ENCODE measurements around the gene GLI2. TPM values are rescaled to one million over a fixed set of nuclear protein-coding genes. Genes with fewer than 3 reads are reported as not detected.

The GLI2 gene
- total RNA-seq, 1 experiment from 2014 or later: 1.4 TPM

GRCh38 chr2:120694034-120694433 is 41.6 kb upstream of the GLI2 start:
- no peaks in the 10 kb centered on the region for H3K9me3 Mint-ChIP-seq (ENCODE audit: low read depth, unreplicated experiment)
- H3K27ac Mint-ChIP-seq (ENCODE audit: unreplicated experiment): no peak overlapping the region
- no peaks in the 10 kb centered on the region for H3K36me3 Mint-ChIP-seq (ENCODE audit: insufficient read depth, unreplicated experiment)
- CTCF ChIA-PET: no interaction called here
- peaks cover 86% of the 10 kb centered on the region for H3K27me3 Mint-ChIP-seq (ENCODE audit: unreplicated experiment)
- no peak overlapping the region for H3K4me3 Mint-ChIP-seq (ENCODE audit: low read depth, unreplicated experiment)
- intact Hi-C loops (cut with micrococcal nuclease; ENCODE audit: unreplicated experiment): no loop called here
- BruUV-seq (replicated peaks): no TSS peak
- no peaks in the 10 kb centered on the region for H3K4me1 Mint-ChIP-seq (ENCODE audit: low read depth, unreplicated experiment)
- TF ChIP-seq, protein P1, sequence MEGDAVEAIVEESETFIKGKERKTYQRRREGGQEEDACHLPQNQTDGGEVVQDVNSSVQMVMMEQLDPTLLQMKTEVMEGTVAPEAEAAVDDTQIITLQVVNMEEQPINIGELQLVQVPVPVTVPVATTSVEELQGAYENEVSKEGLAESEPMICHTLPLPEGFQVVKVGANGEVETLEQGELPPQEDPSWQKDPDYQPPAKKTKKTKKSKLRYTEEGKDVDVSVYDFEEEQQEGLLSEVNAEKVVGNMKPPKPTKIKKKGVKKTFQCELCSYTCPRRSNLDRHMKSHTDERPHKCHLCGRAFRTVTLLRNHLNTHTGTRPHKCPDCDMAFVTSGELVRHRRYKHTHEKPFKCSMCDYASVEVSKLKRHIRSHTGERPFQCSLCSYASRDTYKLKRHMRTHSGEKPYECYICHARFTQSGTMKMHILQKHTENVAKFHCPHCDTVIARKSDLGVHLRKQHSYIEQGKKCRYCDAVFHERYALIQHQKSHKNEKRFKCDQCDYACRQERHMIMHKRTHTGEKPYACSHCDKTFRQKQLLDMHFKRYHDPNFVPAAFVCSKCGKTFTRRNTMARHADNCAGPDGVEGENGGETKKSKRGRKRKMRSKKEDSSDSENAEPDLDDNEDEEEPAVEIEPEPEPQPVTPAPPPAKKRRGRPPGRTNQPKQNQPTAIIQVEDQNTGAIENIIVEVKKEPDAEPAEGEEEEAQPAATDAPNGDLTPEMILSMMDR (IDR thresholded peaks at IDR 0.05; ENCODE audit: unreplicated experiment): no peak
- no peak for DNase-seq

DNA sequence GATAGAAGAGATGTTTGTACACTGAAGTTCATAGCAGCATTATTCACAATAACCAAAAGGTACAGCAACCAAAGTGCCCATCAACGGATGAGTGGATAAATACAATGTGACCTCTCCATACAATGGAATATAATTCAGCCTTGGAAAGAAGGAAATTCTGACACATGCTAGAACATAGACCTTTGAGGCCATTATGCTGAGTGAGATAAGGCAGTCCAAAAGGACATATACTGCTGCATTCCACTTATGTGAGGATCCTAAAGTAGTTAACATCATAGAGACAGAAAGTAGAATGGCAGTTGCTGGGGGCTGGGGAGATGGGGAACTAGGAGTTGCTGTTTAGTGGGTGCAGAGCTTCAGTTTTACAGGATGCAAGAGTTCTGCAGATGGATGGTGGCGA is 38.2 kb upstream of the GLI2 start:
- BruUV-seq (replicated peaks): no TSS peak
- Mint-ChIP-seq H3K36me3 (ENCODE audit: insufficient read depth, unreplicated experiment) (no peaks in the 10 kb centered on the region), H3K27ac (ENCODE audit: unreplicated experiment) (no peak overlapping the region), H3K4me3 (ENCODE audit: low read depth, unreplicated experiment) (no peak overlapping the region), H3K4me1 (ENCODE audit: low read depth, unreplicated experiment) (no peaks in the 10 kb centered on the region), H3K9me3 (ENCODE audit: low read depth, unreplicated experiment) (no peaks in the 10 kb centered on the region), H3K27me3 (ENCODE audit: unreplicated experiment) (peaks cover 74% of the 10 kb centered on the region)
- intact Hi-C loops (cut with micrococcal nuclease; ENCODE audit: unreplicated experiment): no loop called here
- DNase-seq: no peak
- TF ChIP-seq, protein P1 (IDR thresholded peaks at IDR 0.05; ENCODE audit: unreplicated experiment): no peak
- CTCF ChIA-PET: no interaction called here

DNA sequence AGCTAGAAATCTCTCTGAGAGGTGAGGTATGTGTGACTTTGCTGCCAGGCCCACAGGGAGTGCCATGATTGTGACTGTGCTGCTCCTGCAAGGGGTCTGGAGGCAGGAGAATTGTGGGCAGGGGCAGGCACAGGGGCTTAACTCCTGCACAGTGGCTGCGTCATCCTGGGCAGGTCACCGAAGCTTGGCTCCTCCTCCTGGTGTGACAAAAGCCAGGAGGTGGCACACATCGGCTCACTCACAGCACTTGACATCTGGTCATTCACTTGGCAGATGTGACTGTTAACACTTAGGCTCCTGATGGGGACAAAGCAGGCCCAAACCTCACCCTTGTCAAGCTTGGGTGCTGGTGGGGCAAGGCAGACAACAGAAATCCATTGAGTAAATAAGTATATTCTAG is 36.4 kb upstream of the GLI2 start:
- no peaks in the 10 kb centered on the region for H3K9me3 Mint-ChIP-seq (ENCODE audit: low read depth, unreplicated experiment)
- CTCF ChIA-PET: no interaction called here

GRCh38 chr2:120700659-120701058 is 35.0 kb upstream of the GLI2 start:
- intact Hi-C loops (cut with micrococcal nuclease; ENCODE audit: unreplicated experiment): no loop called here
- peaks cover 7% of the 10 kb centered on the region for H3K36me3 Mint-ChIP-seq (ENCODE audit: insufficient read depth, unreplicated experiment)
- no peak overlapping the region for H3K4me3 Mint-ChIP-seq (ENCODE audit: low read depth, unreplicated experiment)
- no peak overlapping the region for H3K27ac Mint-ChIP-seq (ENCODE audit: unreplicated experiment)
- TF ChIP-seq, protein P1 (IDR thresholded peaks at IDR 0.05; ENCODE audit: unreplicated experiment): no peak
- peaks cover 14% of the 10 kb centered on the region for H3K4me1 Mint-ChIP-seq (ENCODE audit: low read depth, unreplicated experiment)
- no peak for DNase-seq
- H3K27me3 Mint-ChIP-seq (ENCODE audit: unreplicated experiment): peaks cover 49% of the 10 kb centered on the region
- no peaks in the 10 kb centered on the region for H3K9me3 Mint-ChIP-seq (ENCODE audit: low read depth, unreplicated experiment)
- CTCF ChIA-PET: no interaction called here
- BruUV-seq (replicated peaks): no TSS peak

More for the DNA sequence above, 36.4 kb upstream of the GLI2 start:
- Mint-ChIP-seq H3K4me3 (ENCODE audit: low read depth, unreplicated experiment) (no peak overlapping the region), H3K4me1 (ENCODE audit: low read depth, unreplicated experiment) (peaks cover 12% of the 10 kb centered on the region), H3K36me3 (ENCODE audit: insufficient read depth, unreplicated experiment) (peaks cover 7% of the 10 kb centered on the region), H3K27me3 (ENCODE audit: unreplicated experiment) (peaks cover 61% of the 10 kb centered on the region), H3K27ac (ENCODE audit: unreplicated experiment) (no peak overlapping the region)
- intact Hi-C loops (cut with micrococcal nuclease; ENCODE audit: unreplicated experiment): no loop called here
- DNase-seq: no peak
- TF ChIP-seq, protein P1 (IDR thresholded peaks at IDR 0.05; ENCODE audit: unreplicated experiment): no peak
- BruUV-seq (replicated peaks): no TSS peak

All from Calu3 (cell line).